Small intestine (tissue), 16 donors: Measurements from ENCODE around the gene RNU11. TPM values are rescaled to one million over a fixed set of nuclear protein-coding genes. Genes with fewer than 3 reads are reported as not detected.

ENCODE experiments used
- DNase-seq, 2 donors: peaks; one replicate each; pipeline versions ENCODE4 v3.0.0 to v3.0.0-alpha.2; 2013
- FAIRE-seq: peaks from 2 replicates; lab custom pipeline; 2012; peaks lifted over from hg19 to GRCh38; lab: Jason Lieb, UNC
- H3K27ac ChIP-seq, 3 donors: one replicate each; pipeline ENCODE4 v1.5.1; 2013; ENCODE audit warnings: low read length in 2 of 3, mild to moderate bottlenecking in 2 of 3, control low read depth in 1 of 3, inconsistent platforms in 1 of 3, low read depth in 1 of 3, moderate library complexity in 1 of 3
- H3K27me3 ChIP-seq, 3 donors: one replicate each; pipeline ENCODE4 v1.6.1; 2013; ENCODE audit warnings: low read length in 3 of 3, inconsistent platforms in 1 of 3; ENCODE audit not compliant: control insufficient read depth in 3 of 3, insufficient read depth in 3 of 3
- H3K36me3 ChIP-seq, 3 donors: one replicate each; pipeline ENCODE4 v1.6.1; 2013; ENCODE audit warnings: low read length in 3 of 3, inconsistent platforms in 1 of 3, low read depth in 1 of 3, mild to moderate bottlenecking in 1 of 3, moderate library complexity in 1 of 3; ENCODE audit not compliant: control insufficient read depth in 3 of 3, insufficient read depth in 2 of 3
- H3K4me1 ChIP-seq, 3 donors: one replicate each; pipeline ENCODE4 v1.6.1; 2013; ENCODE audit warnings: low read length in 2 of 3, inconsistent platforms in 1 of 3, low read depth in 1 of 3, mild to moderate bottlenecking in 1 of 3, moderate library complexity in 1 of 3; ENCODE audit not compliant: control insufficient read depth in 3 of 3, insufficient read depth in 2 of 3
- H3K4me3 ChIP-seq, 3 donors: one replicate each; pipeline ENCODE4 v1.5.1; 2013; ENCODE audit warnings: low read length in 3 of 3, control low read depth in 1 of 3, inconsistent platforms in 1 of 3, low read depth in 1 of 3, mild to moderate bottlenecking in 1 of 3, moderate library complexity in 1 of 3
- H3K9me3 ChIP-seq, 2 donors: one replicate each; pipeline ENCODE4 v1.6.1; 2013; ENCODE audit warnings: low read depth in 1 of 2, low read length in 1 of 2; ENCODE audit not compliant: control insufficient read depth in 2 of 2, insufficient read depth in 1 of 2
- WGBS, 3 donors: extraction: QIAGEN DNeasy Blood & Tissue Kit; methylation state at CpG; one replicate each; pipeline ENCODE4 v1.1.7; 2013; 5-methylcytosine and 5-hydroxymethylcytosine counted together
- long read RNA-seq, 10 donors: transcript quantifications; one replicate each; lab custom pipeline, GENCODE V29; 2026
- polyA plus RNA-seq, 4 donors: library from polyadenylated mRNA; stranded (reverse) in 3 of 4; unstranded in 1 of 4; fragments of 200-250 nt in 3 of 4; fragments of 120-200 nt in 1 of 4; gene quantifications; one replicate each; pipeline versions ENCODE4 v1.2.1 to v1.2.3, GENCODE V29; 2013
- donor health status: healthy with polysubstance abuse.
- donor health status: control.
- donor health status: control.
- donor health status: Bipolar disorder and iron deficiency.
- donor health status: healthy.

Gene RNU11
- not detected for polyA plus RNA-seq
- long read RNA-seq, donor 1: 0 reads
- long read RNA-seq, donor 2, partial matches to known transcripts: 0 of 1 reads
- long read RNA-seq, donor 2, other reads (novel, unspliced or antisense): 0 of 1 reads
- long read RNA-seq, donor 3: 0 reads
- long read RNA-seq, donor 4: 0 reads
- long read RNA-seq, donor 5: 0 reads
- long read RNA-seq, donor 6, partial matches to known transcripts: 0 of 1 reads
- long read RNA-seq, donor 6, other reads (novel, unspliced or antisense): 0 of 1 reads
- long read RNA-seq, donor 7: 0 reads
- long read RNA-seq, donor 8: 0 reads
- long read RNA-seq, donor 9: 0 reads
- long read RNA-seq, donor 10, partial matches to known transcripts: 0 of 1 reads
- long read RNA-seq, donor 10, other reads (novel, unspliced or antisense): 0 of 1 reads

- Histone ChIP-seq H3K36me3 (no peaks in the 10 kb centered on the region), H3K27ac (peak within 1 kb of the TSS; percentile 80 to 96 (median 88)), H3K9me3 (no peaks in the 10 kb centered on the region), H3K4me1 (peaks cover 0 to 17% (median 3%) of the 10 kb centered on the region in 3 donors), H3K27me3 (no peaks in the 10 kb centered on the region), H3K4me3 (peak within 1 kb of the TSS in 2 of 3 donors; percentile 48)
- peak; percentile 95 to 96 for DNase-seq
- FAIRE-seq: no peak
- WGBS, 3 donors: 1% methylated on average over 28 of the region's 28 CpGs
These were observed at the start of gene RNU11 for GRCh38 chr1:28648474-28649198. RNU11 (plus strand) TSS chr1:28648600.

GRCh38 chr1:28601696-28602095 is 46.7 kb upstream of the RNU11 start:
- peaks cover 6 to 49% (median 8%) of the 10 kb centered on the region in 3 donors for H3K36me3 ChIP-seq
- H3K9me3 ChIP-seq: no peaks in the 10 kb centered on the region
- no peak overlapping the region for H3K27ac ChIP-seq
- peaks cover 0 to 3% (median 0%) of the 10 kb centered on the region in 3 donors for H3K4me1 ChIP-seq
- 68 to 86% (median 76%) methylated on average over 3 of the region's 3 CpGs for WGBS, 3 donors
- H3K4me3 ChIP-seq: no peak overlapping the region
- DNase-seq (no peak), FAIRE-seq (no peak)
- H3K27me3 ChIP-seq: no peaks in the 10 kb centered on the region

- H3K36me3 ChIP-seq: peaks cover 6 to 57% (median 8%) of the 10 kb centered on the region in 3 donors
- DNase-seq (peak; percentile 64 to 79), FAIRE-seq (no peak)
- no peak overlapping the region for H3K27ac ChIP-seq
- H3K27me3 ChIP-seq: no peaks in the 10 kb centered on the region
- WGBS, 3 donors: 74 to 77% (median 75%) methylated on average over 15 of the region's 15 CpGs
- H3K4me3 ChIP-seq: no peak overlapping the region
- H3K9me3 ChIP-seq: no peaks in the 10 kb centered on the region
- peaks cover 0 to 3% (median 0%) of the 10 kb centered on the region in 3 donors for H3K4me1 ChIP-seq
These were observed 45.6 kb upstream of the RNU11 start for GRCh38 chr1:28602536-28603439.

- Histone ChIP-seq H3K4me1 (peaks cover 0 to 3% (median 0%) of the 10 kb centered on the region in 3 donors), H3K4me3 (no peak overlapping the region), H3K36me3 (peaks cover 6 to 72% (median 8%) of the 10 kb centered on the region in 3 donors), H3K27ac (no peak overlapping the region), H3K9me3 (no peaks in the 10 kb centered on the region), H3K27me3 (no peaks in the 10 kb centered on the region)
- DNase-seq (no peak), FAIRE-seq (no peak)
- WGBS, 3 donors: 86 to 99% (median 88%) methylated on average over 5 of the region's 5 CpGs
These were observed 44.0 kb upstream of the RNU11 start for GRCh38 chr1:28604411-28604810.

GRCh38 chr1:28604962-28605361 is 43.4 kb upstream of the RNU11 start:
- FAIRE-seq: no peak
- Histone ChIP-seq H3K4me3 (no peak overlapping the region), H3K27me3 (no peaks in the 10 kb centered on the region), H3K9me3 (no peaks in the 10 kb centered on the region), H3K27ac (no peak overlapping the region), H3K36me3 (peaks cover 8 to 74% (median 8%) of the 10 kb centered on the region in 3 donors), H3K4me1 (peaks cover 0 to 3% (median 0%) of the 10 kb centered on the region in 3 donors)
- 86 to 99% (median 93%) methylated on average over 6 of the region's 6 CpGs for WGBS, 3 donors
- peak in 1 of 2 donors; percentile 43 for DNase-seq

GRCh38 chr1:28606771-28607170 is 41.6 kb upstream of the RNU11 start:
- Histone ChIP-seq H3K9me3 (no peaks in the 10 kb centered on the region), H3K36me3 (peaks cover 12 to 79% (median 13%) of the 10 kb centered on the region in 3 donors), H3K27ac (no peak overlapping the region), H3K27me3 (no peaks in the 10 kb centered on the region), H3K4me1 (peaks cover 0 to 3% (median 0%) of the 10 kb centered on the region in 3 donors), H3K4me3 (no peak overlapping the region)
- DNase-seq: no peak
- WGBS, 3 donors: 90 to 94% (median 93%) methylated on average over 2 of the region's 2 CpGs
- FAIRE-seq: no peak

GRCh38 chr1:28613175-28613574 is 35.2 kb upstream of the RNU11 start:
- H3K4me1 ChIP-seq: no peaks in the 10 kb centered on the region
- no peak overlapping the region for H3K27ac ChIP-seq
- no peak overlapping the region for H3K4me3 ChIP-seq
- no peaks in the 10 kb centered on the region for H3K27me3 ChIP-seq
- DNase-seq: no peak
- no peaks in the 10 kb centered on the region for H3K9me3 ChIP-seq
- no peak for FAIRE-seq
- H3K36me3 ChIP-seq: peaks cover 18 to 74% (median 20%) of the 10 kb centered on the region in 3 donors
- WGBS, 3 donors: 96 to 100% (median 97%) methylated on average over 5 of the region's 5 CpGs

GRCh38 chr1:28631713-28632112 is 16.7 kb upstream of the RNU11 start:
- DNase-seq (no peak), FAIRE-seq (no peak)
- H3K27ac ChIP-seq: no peak overlapping the region
- no peaks in the 10 kb centered on the region for H3K9me3 ChIP-seq
- WGBS, 3 donors: 81 to 97% (median 89%) methylated on average over 1 of the region's 1 CpG
- H3K4me3 ChIP-seq: no peak overlapping the region
- peaks cover 0 to 8% (median 0%) of the 10 kb centered on the region in 3 donors for H3K36me3 ChIP-seq
- H3K27me3 ChIP-seq: no peaks in the 10 kb centered on the region
- no peaks in the 10 kb centered on the region for H3K4me1 ChIP-seq
